MM.1S (cell line): ENCODE measurements around the gene ZNF577.

Experiments
- CTCF ChIP-seq: fragments of 300-600 bp; sonication (generic); IDR thresholded peaks from 2 replicates; pipeline ENCODE4 v1.5.1; 2016; ENCODE audit warnings: antibody characterized with exemption, low read length, mixed read lengths
- EZH2 ChIP-seq: fragments of 300-600 bp; sonication (generic); optimal IDR thresholded peaks from 2 replicates; pipeline ENCODE3; 2017; ENCODE audit warnings: low read depth, mild to moderate bottlenecking, antibody characterized with exemption, low read length, mixed read lengths
- EZH2phosphoT487 ChIP-seq: fragments of 300-600 bp; sonication (generic); IDR thresholded peaks from 2 replicates; pipeline ENCODE4 v1.6.1; 2018; ENCODE audit warnings: antibody characterized with exemption, low read length

GRCh38 chr19:51905206-51905605 is 17.5 kb upstream of the ZNF577 start:
- TF ChIP-seq CTCF (no peak), EZH2phosphoT487 (no peak), EZH2 (no peak)
